GM06990 (cell line): ENCODE results near the gene CHTF8.
"Not testable (repeated sequence)": the region's sequence is repeated elsewhere in the genome, so short reads cannot be mapped to it uniquely, and the experiment has no call there.

Experiments used
- DNase-seq: peaks from one replicate; pipeline ENCODE4 v3.0.0-alpha.2; 2011; ENCODE audit not compliant: insufficient read length; ENCODE audit errors: extremely low read depth
- H3K27me3 ChIP-seq: replicated peaks from 2 replicates; pipeline ENCODE4 v1.6.0; 2011; ENCODE audit warnings: low read length; ENCODE audit not compliant: control insufficient read depth, insufficient read depth
- H3K36me3 ChIP-seq: 2 replicates; pipeline ENCODE4 v1.5.1; 2011; ENCODE audit warnings: low read length; ENCODE audit not compliant: control insufficient read depth, insufficient read depth
- H3K4me3 ChIP-seq: replicated peaks from 2 replicates; pipeline ENCODE4 v1.5.1; 2011; ENCODE audit warnings: low read depth, mild to moderate bottlenecking, control low read depth, low read length
- CTCF ChIP-seq: IDR thresholded peaks from 2 replicates; pipeline ENCODE4 v1.5.1; 2011; ENCODE audit warnings: low read length, control low read depth, mild to moderate bottlenecking, inconsistent platforms; ENCODE audit not compliant: insufficient read depth, poor library complexity, severe bottlenecking

CHTF8 gene

GRCh38 chr16:69141936-69142335 lies 9.5 kb upstream of the CHTF8 start:
- H3K4me3 ChIP-seq: no peak overlapping the region
- H3K36me3 ChIP-seq: peaks cover 17% of the 10 kb centered on the region
- DNase-seq: no peak
- TF ChIP-seq CTCF: no peak
- H3K27me3 ChIP-seq: no peaks in the 10 kb centered on the region

GRCh38 chr16:69141014-69141413 lies 8.6 kb upstream of the CHTF8 start:
- no peak for TF ChIP-seq CTCF
- Histone ChIP-seq H3K27me3 (no peaks in the 10 kb centered on the region), H3K4me3 (no peak overlapping the region), H3K36me3 (peaks cover 19% of the 10 kb centered on the region)
- no peak for DNase-seq

- H3K36me3 ChIP-seq: peaks cover 16% of the 10 kb centered on the region
- not testable (repeated sequence) for H3K4me3 ChIP-seq, H3K27me3 ChIP-seq, DNase-seq
Measured at GRCh38 chr16:69139464-69139863, 7.1 kb upstream of the CHTF8 start.

- no peak overlapping the region for H3K4me3 ChIP-seq
- TF ChIP-seq CTCF: no peak
- peaks cover 16% of the 10 kb centered on the region for H3K36me3 ChIP-seq
- DNase-seq: no peak
- H3K27me3 ChIP-seq: no peaks in the 10 kb centered on the region
Measured at GRCh38 chr16:69138608-69139007, 6.2 kb upstream of the CHTF8 start.

GRCh38 chr16:69133373-69133954 lies 1.1 kb upstream of the CHTF8 start:
- no peak for DNase-seq
- H3K4me3 ChIP-seq: peak overlapping the region; percentile 97
- H3K27me3 ChIP-seq: no peaks in the 10 kb centered on the region
- H3K36me3 ChIP-seq: peaks cover 1% of the 10 kb centered on the region; the same call in 1 of the 2 replicates
- TF ChIP-seq CTCF: no peak

- peaks cover 1% of the 10 kb centered on the region; the same call in 1 of the 2 replicates for H3K36me3 ChIP-seq
- H3K27me3 ChIP-seq: no peaks in the 10 kb centered on the region
- TF ChIP-seq CTCF: no peak
- peak; percentile 75 for DNase-seq
- H3K4me3 ChIP-seq: peak overlapping the region; percentile 97
Measured at GRCh38 chr16:69131839-69132423, 457 bp downstream of the CHTF8 start.
